Measurements from ENCODE around the gene TMIGD1.
"Not testable (repeated sequence)": the region's sequence is repeated elsewhere in the genome, so short reads cannot be mapped to it uniquely, and the experiment has no call there.

The TMIGD1 gene

DNA sequence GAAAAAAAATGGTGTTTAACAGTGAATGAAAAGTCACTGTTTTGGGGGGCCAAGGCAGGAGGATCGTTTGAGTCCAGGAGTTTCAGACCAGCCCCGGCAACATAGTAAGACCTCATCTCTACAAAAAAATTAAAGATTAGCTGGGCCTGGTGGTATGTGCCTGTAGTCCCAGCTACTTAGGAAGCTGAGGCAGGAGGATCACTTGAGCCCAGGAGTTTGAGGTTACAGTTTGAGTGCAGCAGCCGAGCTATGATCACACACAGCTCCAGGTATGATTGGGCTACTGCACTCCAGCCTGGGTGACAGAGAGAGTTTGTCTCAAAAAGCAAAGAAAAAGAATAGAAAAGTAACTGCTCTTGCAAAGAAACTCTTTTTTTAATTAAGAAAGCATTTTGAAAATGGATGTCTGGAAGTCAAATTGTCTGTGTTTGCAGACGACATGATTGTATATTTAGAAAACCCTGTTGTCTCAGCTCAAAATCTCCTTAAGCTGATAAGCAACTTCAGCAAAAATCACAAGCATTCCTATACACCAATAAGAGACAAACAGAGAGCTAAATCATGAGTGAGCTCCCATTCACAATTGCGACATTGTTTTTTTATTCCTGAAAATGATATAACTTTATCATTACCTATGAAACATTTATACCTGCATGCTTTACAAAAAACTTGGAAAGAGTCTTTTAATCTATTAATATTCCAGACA is 24.4 kb upstream of the TMIGD1 start:
- no peak for DNase-seq (ENCODE audit: low read depth)

DNA sequence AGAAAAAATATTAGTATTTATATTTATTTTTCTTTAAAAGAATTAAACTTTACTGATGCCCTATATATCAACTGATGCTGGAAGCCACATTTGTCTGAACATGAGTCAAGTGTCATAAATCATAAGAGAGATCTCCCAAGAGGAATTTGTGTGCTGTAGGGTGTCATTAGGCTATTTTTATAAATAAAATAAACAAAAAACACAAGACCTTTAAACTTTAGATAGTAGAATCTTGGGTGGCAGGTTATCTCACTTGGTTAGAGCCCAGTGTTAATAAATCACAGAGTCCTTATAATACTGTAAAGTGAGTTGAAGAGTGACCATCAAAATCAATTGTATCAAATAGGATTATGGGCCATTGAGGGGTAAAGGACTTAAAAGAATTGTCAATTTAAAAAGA is 23.6 kb upstream of the TMIGD1 start:
- no peak for DNase-seq (ENCODE audit: low read depth)

DNA sequence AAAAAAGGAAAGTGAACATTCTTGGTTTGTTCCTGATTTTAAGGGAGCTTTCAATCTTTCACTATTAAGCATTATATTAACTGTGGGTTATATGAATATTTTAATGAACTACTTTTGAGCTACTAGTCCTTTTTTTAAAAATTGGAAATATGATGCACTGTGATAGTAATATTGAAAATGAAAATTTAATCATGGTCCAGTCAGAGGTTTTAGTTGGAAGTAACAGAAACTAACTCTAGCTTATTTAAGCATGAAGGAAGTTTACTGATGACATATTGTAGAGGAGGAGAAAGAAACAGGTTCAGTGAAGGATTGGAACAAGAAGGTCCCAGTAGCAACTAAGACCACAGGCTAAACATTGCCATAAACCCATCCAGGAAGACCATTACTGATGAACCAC is 20.8 kb upstream of the TMIGD1 start:
- no peak for DNase-seq (ENCODE audit: low read depth)

DNA sequence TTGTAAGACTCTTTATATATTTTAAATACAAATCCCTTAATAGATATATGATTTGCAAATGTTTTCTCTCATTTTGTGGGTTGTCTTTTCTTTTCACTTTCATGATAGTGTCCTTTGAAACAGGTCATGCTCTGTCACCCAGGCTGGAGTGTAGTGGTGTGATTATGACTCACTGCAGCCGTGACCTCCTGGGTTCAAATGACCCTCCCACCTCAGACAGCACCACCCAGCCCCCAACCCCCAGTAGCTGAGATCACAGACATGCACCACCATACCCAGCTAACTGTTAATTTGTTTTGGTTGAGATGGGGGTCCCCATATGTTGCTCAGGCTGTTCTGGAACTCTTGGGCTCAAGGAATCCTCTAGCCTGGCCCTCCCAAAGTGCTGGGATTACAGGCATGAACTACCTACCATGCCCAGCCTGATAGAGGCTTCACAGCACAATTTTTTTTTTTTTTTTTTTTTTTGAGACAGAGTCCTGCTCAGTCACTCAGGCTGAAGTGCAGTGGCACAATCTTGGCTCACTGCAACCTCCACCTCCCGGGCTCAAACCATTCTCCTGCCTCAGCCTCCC is 18.5 kb upstream of the TMIGD1 start:
- no peak for DNase-seq (ENCODE audit: low read depth)

DNA sequence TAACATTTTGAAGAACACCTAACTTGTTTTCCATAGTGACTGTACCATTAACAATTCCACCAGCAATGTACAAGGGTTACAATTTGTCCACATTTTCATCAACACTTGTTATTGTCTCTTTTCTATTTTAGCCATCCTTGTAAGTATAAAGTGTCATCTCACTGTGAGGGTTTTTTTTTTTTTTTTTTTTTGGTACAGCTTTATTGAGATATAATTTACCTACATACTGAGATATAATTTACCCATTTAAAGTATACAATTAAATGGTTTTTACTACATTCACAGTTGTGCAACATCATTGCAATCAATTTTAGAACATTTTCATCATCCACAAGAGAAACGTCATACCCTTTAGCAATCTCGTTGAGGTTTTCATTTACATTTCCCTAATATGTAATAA is 17.9 kb upstream of the TMIGD1 start:
- DNase-seq (ENCODE audit: low read depth) = no peak

DNA sequence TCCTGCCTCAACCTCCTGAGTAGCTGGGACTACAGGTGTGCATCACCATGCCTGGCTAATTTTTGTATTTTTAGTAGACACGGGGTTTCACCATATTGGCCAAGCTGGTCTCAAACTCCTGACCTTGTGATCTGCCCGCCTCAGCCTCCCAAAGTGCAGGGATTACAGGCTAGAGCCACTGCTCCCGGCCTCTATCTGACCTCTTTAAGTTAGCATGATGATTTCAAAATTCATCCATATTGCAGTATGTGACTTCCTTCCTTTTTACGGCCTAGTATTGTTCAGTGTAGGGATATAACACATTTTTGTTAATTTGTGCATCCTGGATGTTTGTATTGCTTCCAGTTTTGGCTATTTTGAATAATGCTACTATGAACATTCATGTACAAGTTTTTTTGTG is 17.4 kb upstream of the TMIGD1 start:
- not testable (repeated sequence) for DNase-seq (ENCODE audit: low read depth)

DNA sequence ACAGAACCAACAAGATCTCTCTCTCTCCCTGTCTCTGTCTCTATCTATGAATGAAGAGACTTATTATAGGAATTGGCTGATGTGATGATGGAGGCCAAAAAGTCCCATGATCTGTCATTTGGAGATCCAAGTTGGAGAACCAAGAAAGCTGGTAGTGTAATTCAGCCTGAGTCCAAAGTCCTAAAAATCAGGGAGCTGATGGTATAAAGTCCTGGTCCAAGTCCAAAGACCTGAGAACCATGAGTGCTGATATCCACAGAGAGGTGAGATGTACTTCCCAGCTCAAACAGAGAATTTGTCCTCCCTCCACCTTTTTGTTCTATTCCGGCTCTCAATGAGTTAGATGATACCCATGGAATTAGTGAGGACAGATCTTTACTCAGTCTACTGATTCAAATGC is 15.4 kb upstream of the TMIGD1 start:
- no peak for DNase-seq (ENCODE audit: low read depth)

DNA sequence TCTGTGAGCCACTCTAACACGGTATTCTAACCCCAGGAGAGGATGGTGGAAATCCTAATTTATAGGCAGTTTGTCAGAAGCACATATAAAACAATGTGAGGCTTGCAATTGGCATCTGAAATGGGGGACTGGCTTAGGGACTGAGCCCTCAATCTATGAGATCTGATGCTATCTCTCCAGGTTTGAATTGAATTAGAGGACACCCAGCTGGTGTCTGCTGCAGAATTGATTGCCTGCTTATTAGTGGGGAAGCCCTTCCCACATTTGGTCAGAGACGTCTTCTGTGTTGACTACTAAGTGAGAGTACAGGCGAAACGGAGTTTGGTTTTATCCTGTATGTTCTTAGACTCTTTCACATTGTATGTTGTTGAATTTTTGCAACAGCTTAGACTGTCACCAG is 13.6 kb upstream of the TMIGD1 start:
- no peak for DNase-seq (ENCODE audit: low read depth)

DNA sequence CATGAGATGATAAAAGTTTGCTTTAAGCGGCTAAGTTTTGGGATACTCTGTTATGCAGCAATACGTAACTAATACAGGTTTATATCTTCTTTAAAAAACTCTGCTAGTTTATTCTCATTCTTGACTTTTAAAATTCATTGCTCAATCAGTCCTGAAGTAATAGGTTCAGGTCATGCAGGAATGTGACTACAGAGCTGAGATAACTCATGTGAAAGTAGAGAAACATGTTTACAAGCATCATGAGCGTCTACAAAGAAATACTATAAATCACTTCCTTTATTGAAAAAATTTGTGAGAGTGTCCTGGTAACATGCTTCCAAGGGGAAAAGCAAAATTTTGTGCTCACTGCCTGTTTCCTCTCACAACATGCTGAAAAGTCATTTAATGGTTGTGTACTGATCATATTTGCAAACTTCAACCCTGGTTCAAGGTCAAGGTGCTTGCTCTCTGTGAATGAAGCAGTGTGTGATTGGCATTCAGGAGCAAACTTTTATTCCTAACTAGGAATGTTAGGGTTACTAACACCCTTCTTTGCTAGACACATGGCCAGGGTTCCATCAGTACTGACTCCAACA is 12.5 kb upstream of the TMIGD1 start:
- no peak for DNase-seq (ENCODE audit: low read depth)

DNA sequence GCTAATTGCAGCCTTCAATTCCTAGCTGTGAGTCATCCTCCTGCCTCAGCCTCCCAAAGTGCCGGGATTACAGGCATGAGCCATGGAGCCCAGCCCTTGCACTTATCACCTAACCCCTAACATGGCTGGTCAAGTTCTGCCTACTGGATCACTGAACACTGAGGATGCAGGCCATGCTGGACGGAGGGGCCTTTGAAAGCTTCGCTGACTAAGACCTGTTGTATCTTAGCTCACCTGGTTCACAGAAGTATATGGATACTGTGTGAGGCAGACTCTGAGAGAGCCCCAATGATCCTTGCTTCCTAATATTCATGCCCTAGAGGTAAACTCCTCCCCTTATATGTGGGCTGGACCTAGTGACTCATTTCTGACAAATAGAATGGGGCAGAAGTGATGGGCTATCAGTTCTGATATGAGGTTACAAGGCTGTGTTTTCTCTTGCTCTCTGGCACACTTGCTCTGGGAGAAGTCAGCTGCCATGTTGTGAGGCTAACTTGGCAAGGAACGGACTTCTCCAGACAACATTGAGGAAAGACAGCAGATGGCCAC is 11.7 kb upstream of the TMIGD1 start:
- no peak for DNase-seq (ENCODE audit: low read depth)

DNA sequence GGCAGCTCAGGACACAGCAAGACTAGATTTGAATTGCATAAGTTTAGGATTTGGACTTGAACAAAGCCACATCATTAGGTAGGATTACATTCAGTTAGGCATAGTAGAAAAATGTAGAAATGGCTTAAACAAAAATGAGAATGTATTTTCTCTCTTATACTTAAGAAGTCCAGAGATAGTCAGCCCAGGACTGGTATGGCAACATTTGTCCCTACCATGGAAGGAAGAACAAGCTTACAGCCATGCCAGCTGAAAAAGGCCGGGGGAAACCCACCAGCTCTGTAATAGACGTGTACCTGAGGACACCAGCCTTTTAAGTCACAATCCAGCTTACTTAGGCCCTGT is 11.2 kb upstream of the TMIGD1 start:
- no peak for DNase-seq (ENCODE audit: low read depth)

DNA sequence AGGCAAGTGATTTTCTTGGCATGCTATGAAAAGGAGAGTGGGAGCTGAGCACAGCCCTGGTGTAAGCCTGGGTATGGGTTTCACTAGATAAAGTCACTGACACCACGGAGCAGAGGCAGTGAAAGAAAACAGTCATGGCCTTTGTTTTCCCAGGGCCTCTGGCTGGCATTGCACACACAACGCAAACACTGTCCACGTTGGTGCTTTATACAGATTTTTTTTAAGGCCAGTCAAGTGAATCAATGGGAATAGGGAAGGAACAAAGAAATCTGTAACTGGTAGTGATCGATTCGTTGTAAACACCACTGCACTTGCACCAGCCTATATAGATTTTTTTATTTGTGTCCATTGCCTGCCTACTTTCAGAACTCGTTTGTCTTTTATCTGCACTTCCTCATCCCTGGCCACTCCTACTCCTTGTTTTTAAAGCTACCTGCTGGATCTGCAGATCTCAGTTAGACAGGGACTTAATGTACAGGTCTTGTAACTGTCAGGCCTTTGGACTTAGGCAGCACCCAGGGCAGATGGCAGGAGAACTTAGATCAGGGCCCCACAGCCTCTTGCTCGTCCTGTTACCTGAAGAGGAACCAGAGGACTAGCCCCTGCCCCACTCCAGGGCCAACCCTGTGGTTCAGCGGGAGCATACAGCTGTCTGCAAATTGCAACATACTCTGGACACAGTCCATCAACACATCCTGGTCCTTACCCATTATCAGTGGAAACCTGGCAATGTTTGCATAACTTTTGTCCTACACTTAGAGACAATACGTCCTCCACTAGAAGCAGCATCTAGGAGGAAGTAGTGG is 10.6 kb upstream of the TMIGD1 start:
- no peak for DNase-seq (ENCODE audit: low read depth)

DNA sequence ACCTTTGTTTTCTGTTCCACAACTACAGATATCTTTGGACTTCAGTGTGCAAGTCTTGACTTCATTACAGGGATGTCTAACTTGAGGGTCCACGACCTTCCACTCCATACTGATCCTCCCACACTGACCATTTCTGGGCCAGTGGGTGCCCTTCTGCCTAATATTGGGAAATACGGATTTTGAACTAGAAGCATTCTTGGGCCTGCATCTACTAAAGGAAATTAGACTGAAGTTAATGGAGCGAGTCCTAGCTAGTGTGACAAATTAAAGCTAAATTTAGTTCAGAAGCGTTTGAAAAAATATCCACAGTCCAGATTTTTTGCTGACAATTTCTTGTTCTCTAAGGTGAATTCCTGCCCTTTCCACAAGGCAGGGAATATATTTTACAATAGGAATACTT is 9.9 kb upstream of the TMIGD1 start:
- DNase-seq (ENCODE audit: low read depth) = no peak

DNA sequence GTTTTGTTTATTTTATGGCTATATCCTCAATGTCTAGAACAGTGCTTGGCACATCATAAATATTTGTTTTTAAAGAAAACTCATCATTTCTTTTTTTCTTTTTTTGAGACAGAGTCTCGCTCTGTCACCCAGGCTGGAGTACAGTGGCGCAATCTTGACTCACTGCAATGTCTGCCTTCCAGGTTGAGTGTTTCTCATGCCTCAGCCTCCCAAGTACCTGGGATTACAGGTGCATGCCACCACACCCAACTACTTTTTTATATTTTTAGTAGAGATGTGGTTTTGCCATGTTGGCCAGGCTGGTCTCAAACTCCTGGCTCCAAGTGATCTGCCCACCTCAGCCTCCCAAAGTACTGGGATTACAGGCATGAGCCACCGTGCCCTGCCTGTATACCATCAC is 9.4 kb upstream of the TMIGD1 start:
- DNase-seq (ENCODE audit: low read depth) = not testable (repeated sequence)

DNA sequence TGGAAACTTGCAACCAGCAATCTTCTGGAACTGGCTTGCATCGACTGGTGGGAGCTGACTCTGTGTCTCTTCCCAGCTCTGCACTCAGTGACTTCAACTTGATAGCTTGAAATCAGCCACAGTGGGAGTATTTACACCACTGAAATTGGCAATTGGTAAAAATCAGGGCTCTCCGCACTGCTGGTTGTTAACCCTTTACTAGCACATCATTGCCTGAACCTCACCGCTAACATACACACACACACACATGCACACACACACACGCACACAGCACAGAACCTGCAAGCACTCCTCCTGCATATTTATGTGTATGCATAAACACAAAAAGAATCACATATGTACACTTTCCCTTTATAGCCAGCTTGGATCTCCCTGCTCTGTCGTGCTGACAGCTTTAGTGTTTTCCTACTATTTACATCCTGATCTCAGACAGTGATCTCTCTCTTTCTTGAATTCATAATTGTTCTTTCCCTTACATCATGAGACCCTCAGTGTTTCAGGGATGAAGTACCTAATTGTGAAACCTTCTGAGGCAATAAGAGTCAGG is 7.9 kb upstream of the TMIGD1 start:
- no peak for DNase-seq (ENCODE audit: low read depth)

DNA sequence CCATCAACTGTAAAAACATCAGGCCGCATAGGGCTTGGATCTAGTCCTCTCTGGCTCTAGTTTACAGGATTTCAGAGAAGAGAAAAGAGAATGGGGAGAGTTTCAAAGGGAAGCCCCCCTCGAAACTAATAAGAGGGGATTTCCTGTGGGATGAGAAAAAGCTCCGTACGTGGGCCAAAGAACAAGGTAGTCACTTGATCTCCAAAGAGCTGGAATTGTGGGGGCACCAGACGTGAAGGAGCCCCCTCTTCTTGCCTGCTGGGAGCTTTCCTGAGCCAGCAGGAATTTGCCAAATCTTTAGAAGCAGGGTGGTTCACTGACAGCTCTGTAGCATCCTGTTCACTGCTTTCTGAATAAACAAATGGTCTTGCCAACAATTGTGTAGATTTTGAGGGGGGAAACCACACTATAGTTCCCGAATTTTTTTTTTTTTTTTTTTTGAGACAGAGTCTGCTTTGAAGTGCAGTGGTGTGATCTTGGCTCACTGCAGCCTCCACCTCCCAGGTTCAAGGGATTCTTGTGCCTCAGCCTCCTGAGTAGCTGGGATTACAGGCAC is 7.0 kb upstream of the TMIGD1 start:
- DNase-seq (ENCODE audit: low read depth) = no peak

DNA sequence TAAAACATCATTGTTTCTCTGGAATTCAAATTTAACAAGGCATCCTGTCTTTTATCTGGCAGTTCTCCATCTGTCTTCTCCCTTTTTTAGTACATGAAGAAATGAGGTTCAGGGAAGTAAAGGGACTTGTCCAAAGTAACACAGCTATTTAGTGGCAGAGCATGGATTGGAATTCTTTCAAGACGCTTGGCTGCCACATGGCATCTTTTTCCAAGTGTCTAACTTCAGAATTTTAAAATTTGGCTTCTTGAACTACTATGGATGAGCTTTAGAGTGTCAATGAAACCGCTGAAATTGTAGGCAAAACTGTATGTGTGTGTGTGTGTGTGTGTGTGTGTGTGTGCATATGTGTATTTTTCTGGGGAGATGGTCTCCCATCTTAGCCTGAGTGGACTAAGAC is 5.2 kb upstream of the TMIGD1 start:
- no peak for DNase-seq (ENCODE audit: low read depth)

DNA sequence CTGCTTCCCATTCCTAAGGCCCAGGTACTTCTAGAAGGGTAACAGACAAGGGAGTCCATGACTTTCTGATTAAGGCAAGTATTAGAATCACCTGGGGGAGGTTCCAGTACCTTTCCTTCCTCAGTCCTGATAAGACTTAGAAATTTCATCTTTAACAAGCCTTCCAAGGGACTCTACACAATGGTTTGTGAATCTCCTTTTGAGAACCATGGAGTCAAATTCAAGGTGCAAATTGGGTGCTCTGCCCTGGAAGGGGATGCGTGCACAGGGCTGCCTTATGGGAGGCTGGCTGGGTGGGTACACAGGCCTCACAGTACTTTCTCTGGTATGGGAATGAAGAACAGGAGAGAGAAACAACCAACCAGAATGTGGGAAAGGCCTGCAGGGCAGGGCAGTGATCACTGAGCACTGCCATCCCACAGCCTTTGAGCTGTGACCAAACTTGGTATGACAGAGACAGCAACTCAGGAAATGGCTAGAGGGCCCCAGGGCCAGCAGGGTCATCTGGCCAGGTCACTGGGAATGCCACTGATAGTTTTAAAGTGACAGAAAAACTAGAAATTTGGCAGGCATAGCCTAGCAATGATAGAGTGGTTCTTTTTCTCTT is 3.6 kb upstream of the TMIGD1 start:
- DNase-seq (ENCODE audit: low read depth) = no peak

DNA sequence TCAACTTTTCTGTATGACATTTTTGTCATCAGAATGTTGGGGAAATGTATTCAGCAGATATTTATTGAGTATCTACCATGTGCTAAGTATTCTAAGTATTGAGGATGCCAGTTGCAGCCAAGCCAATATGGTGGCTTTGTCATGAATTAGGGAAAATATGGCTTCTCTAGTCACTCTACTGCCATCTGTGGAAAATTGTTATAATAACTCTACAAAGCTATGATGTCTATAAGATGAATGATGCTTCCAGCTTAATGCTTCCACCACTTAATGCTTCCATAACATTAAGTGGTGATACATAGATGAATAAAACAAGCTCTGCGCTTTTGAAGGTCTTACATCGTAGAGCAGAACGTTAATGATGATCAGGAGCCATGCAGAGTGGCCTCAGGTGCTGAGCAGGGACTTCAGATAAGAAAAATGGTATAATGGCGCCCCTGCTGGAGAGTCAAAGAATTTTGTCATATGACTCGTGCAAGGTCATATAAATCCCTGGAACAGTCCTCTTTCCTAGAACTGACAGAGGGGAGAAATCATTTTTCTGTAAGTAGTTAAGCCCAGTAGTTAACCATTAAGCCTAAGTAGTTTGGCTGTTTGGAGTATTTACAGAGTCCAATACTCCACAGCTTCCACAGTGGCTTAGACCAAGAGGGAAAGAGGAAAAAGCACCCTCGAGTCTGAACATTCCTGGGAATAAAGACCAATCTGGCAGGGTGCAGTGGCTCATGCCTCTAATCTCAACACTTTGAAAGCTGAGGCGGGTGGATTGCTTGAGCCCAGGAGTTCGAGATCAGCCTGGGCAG is 2.7 kb upstream of the TMIGD1 start:
- DNase-seq (ENCODE audit: low read depth) = peak; percentile 15

DNA sequence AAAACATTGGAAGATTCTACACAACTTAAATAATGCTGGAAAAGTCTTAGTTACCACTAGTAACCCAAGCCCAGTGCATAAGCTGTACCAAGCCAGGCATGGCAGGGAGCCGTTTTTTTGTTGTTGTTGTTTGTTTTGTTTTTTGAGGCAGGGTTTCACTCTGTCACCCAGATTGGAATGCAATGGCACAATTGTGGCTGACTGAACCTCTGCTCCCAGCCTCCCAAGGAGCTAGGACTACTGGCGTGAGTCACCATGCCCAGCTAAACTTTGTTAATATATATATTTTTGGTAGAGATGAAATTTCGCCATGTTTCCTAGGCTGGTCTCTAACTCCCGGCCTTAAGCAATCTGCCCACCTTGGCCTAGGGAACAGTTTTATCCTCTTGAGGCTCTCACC is 564 bp upstream of the TMIGD1 start:
- no peak for DNase-seq (ENCODE audit: low read depth)

DNA sequence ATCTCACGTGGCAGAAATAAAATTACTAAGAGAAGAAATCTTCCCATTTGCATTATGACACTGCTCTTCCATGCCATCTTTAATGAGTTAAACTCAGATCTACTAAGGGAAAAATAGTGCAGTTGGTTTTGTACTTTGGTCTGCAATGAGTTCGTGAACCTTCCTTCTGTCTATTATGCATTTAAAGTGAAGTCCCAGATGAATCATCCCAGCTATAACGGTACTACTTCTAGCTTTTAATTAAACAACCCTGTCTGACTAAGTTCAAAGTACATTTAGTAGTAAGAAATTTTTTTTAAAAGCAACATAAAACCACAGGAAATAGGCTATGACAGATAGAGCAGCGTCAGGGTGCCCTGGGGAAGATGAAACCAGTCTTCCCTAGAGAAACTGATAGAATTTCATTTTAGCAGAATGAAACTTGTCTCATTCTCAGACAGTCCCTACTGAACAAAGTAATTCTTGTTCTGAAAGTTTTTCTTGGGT is 1.8 kb downstream of the TMIGD1 start:
- no peak for DNase-seq (ENCODE audit: low read depth)

All from stimulated activated CD8-positive, alpha-beta memory T cell treated with anti-CD3 and anti-CD28 coated beads, Interleukin-4, amount 100 ng/mL, for 24 hours (primary cell).